Measurements from ENCODE around the gene PDE10A.
"Not testable (repeated sequence)": the region's sequence is repeated elsewhere in the genome, so short reads cannot be mapped to it uniquely, and the experiment has no call there.

Gene PDE10A

GRCh38 chr6:165616116-165616515 is 46.9 kb downstream of the PDE10A start:
- Histone ChIP-seq H3K27me3 (ENCODE audit: control insufficient read depth in 1 of 2, insufficient read depth in 1 of 2, low read length in 2 of 2) (no peaks in the 10 kb centered on the region), H3K9ac (ENCODE audit: low read length) (peak overlapping the region; percentile 95), H3K4me2 (ENCODE audit: low read length, poor library complexity, severe bottlenecking) (peak overlapping the region; percentile 41), H3K23ac (ENCODE audit: low read length in 2 of 2) (no peak overlapping the region), H3K9me3 (ENCODE audit: control insufficient read depth, low read length) (no peaks in the 10 kb centered on the region), H3K18ac (ENCODE audit: low read depth in 1 of 2, low read length in 2 of 2) (no peak overlapping the region), H3K36me3 (ENCODE audit: control insufficient read depth in 1 of 2, insufficient read depth in 2 of 2, low read depth in 1 of 2, low read length in 2 of 2) (no peaks in the 10 kb centered on the region), H3K27ac (ENCODE audit: low read length, poor library complexity, severe bottlenecking) (peak overlapping the region; percentile 89), H3K14ac (ENCODE audit: low read length in 2 of 2) (no peak overlapping the region), H2BK5ac (ENCODE audit: low read depth, low read length, poor library complexity, severe bottlenecking) (no peak overlapping the region), H2BK15ac (ENCODE audit: low read depth, poor library complexity, severe bottlenecking) (no peak overlapping the region), H2BK120ac (ENCODE audit: low read depth, low read length) (no peak overlapping the region), H2AFZ (ENCODE audit: low read depth, low read length) (no peak overlapping the region), H4K91ac (ENCODE audit: low read length) (no peak overlapping the region), H3K79me1 (replicated peaks; ENCODE audit: low read length, poor library complexity, severe bottlenecking) (peaks cover 20% of the 10 kb centered on the region), H3K4me3 (ENCODE audit: insufficient read depth in 1 of 2, low read depth in 1 of 2, low read length in 2 of 2) (peak overlapping the region in 1 of 2 experiments; percentile 73), H3K4ac (ENCODE audit: low read depth in 1 of 2, low read length in 2 of 2) (no peak overlapping the region), H3K4me1 (ENCODE audit: control insufficient read depth, insufficient read depth, low read depth, low read length) (peaks cover 3% of the 10 kb centered on the region), H2AK5ac (ENCODE audit: low read length, severe bottlenecking) (no peak overlapping the region), H4K8ac (ENCODE audit: low read length) (peak overlapping the region; percentile 58), H2BK12ac (ENCODE audit: low read length in 2 of 2) (no peak overlapping the region)
- peak; percentile 58 for DNase-seq
- WGBS = 50% methylated on average over 7 of the region's 9 CpGs

GRCh38 chr6:165615636-165616035 is 47.4 kb downstream of the PDE10A start:
- no peaks in the 10 kb centered on the region for H3K9me3 ChIP-seq (ENCODE audit: control insufficient read depth, low read length)
- H3K14ac ChIP-seq (ENCODE audit: low read length in 2 of 2) = no peak overlapping the region
- H2BK12ac ChIP-seq (ENCODE audit: low read length in 2 of 2) = no peak overlapping the region
- no peak overlapping the region for H2AK5ac ChIP-seq (ENCODE audit: low read length, severe bottlenecking)
- H3K23ac ChIP-seq (ENCODE audit: low read length in 2 of 2) = no peak overlapping the region
- no peak overlapping the region for H3K4ac ChIP-seq (ENCODE audit: low read depth in 1 of 2, low read length in 2 of 2)
- peak overlapping the region in 1 of 2 experiments; percentile 73 for H3K4me3 ChIP-seq (ENCODE audit: insufficient read depth in 1 of 2, low read depth in 1 of 2, low read length in 2 of 2)
- no peaks in the 10 kb centered on the region for H3K27me3 ChIP-seq (ENCODE audit: control insufficient read depth in 1 of 2, insufficient read depth in 1 of 2, low read length in 2 of 2)
- H2BK5ac ChIP-seq (ENCODE audit: low read depth, low read length, poor library complexity, severe bottlenecking) = no peak overlapping the region
- DNase-seq = peak; percentile 72
- no peak overlapping the region for H4K91ac ChIP-seq (ENCODE audit: low read length)
- H4K8ac ChIP-seq (ENCODE audit: low read length) = no peak overlapping the region
- H2BK120ac ChIP-seq (ENCODE audit: low read depth, low read length) = no peak overlapping the region
- H3K4me2 ChIP-seq (ENCODE audit: low read length, poor library complexity, severe bottlenecking) = peak overlapping the region; percentile 41
- 60% methylated on average over 5 of the region's 5 CpGs for WGBS
- H3K27ac ChIP-seq (ENCODE audit: low read length, poor library complexity, severe bottlenecking) = peak overlapping the region; percentile 89
- peaks cover 23% of the 10 kb centered on the region for H3K79me1 ChIP-seq (replicated peaks; ENCODE audit: low read length, poor library complexity, severe bottlenecking)
- no peaks in the 10 kb centered on the region for H3K36me3 ChIP-seq (ENCODE audit: control insufficient read depth in 1 of 2, insufficient read depth in 2 of 2, low read depth in 1 of 2, low read length in 2 of 2)
- peaks cover 3% of the 10 kb centered on the region for H3K4me1 ChIP-seq (ENCODE audit: control insufficient read depth, insufficient read depth, low read depth, low read length)
- H3K9ac ChIP-seq (ENCODE audit: low read length) = peak overlapping the region; percentile 95
- H2AFZ ChIP-seq (ENCODE audit: low read depth, low read length) = no peak overlapping the region
- H2BK15ac ChIP-seq (ENCODE audit: low read depth, poor library complexity, severe bottlenecking) = no peak overlapping the region
- H3K18ac ChIP-seq (ENCODE audit: low read depth in 1 of 2, low read length in 2 of 2) = no peak overlapping the region

DNA sequence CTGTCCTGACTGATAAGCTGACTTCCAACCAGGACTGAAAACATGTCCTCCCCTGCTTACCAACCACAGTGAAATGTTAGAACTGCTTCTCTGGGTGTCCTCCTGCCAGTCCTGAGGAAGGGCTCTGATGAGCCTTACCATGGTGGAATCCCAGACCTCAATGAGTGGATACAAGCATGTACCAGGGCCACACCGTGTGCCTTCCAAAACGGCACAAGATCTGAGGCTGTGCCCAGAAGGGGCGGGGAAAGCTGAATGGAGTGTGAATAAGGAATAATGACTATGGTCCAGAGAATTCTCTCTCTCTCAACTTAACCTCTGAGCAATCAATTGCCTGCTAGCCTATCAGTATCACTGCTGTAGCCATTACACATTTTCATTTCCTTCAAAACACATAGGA is 51.7 kb downstream of the PDE10A start:
- 100% methylated on average over 1 of the region's 3 CpGs for WGBS
- no peak overlapping the region for H2BK120ac ChIP-seq (ENCODE audit: low read depth, low read length)
- H3K9me3 ChIP-seq (ENCODE audit: control insufficient read depth, low read length) = no peaks in the 10 kb centered on the region
- no peak overlapping the region for H3K9ac ChIP-seq (ENCODE audit: low read length)
- H3K27me3 ChIP-seq (ENCODE audit: control insufficient read depth in 1 of 2, insufficient read depth in 1 of 2, low read length in 2 of 2) = no peaks in the 10 kb centered on the region
- H2BK15ac ChIP-seq (ENCODE audit: low read depth, poor library complexity, severe bottlenecking) = no peak overlapping the region
- no peak overlapping the region for H2AK5ac ChIP-seq (ENCODE audit: low read length, severe bottlenecking)
- no peak overlapping the region for H3K4me2 ChIP-seq (ENCODE audit: low read length, poor library complexity, severe bottlenecking)
- H2BK12ac ChIP-seq (ENCODE audit: low read length in 2 of 2) = no peak overlapping the region
- H3K14ac ChIP-seq (ENCODE audit: low read length in 2 of 2) = no peak overlapping the region
- H3K4ac ChIP-seq (ENCODE audit: low read depth in 1 of 2, low read length in 2 of 2) = no peak overlapping the region
- H2AFZ ChIP-seq (ENCODE audit: low read depth, low read length) = no peak overlapping the region
- no peaks in the 10 kb centered on the region for H3K36me3 ChIP-seq (ENCODE audit: control insufficient read depth in 1 of 2, insufficient read depth in 2 of 2, low read depth in 1 of 2, low read length in 2 of 2)
- no peak overlapping the region for H3K4me3 ChIP-seq (ENCODE audit: insufficient read depth in 1 of 2, low read depth in 1 of 2, low read length in 2 of 2)
- no peak for DNase-seq
- peak overlapping the region in 1 of 2 experiments; percentile 40 for H3K23ac ChIP-seq (ENCODE audit: low read length in 2 of 2)
- no peak overlapping the region for H3K18ac ChIP-seq (ENCODE audit: low read depth in 1 of 2, low read length in 2 of 2)
- H4K8ac ChIP-seq (ENCODE audit: low read length) = no peak overlapping the region
- peaks cover 13% of the 10 kb centered on the region for H3K79me1 ChIP-seq (replicated peaks; ENCODE audit: low read length, poor library complexity, severe bottlenecking)
- peaks cover 2% of the 10 kb centered on the region for H3K4me1 ChIP-seq (ENCODE audit: control insufficient read depth, insufficient read depth, low read depth, low read length)
- no peak overlapping the region for H2BK5ac ChIP-seq (ENCODE audit: low read depth, low read length, poor library complexity, severe bottlenecking)
- H3K27ac ChIP-seq (ENCODE audit: low read length, poor library complexity, severe bottlenecking) = no peak overlapping the region
- no peak overlapping the region for H4K91ac ChIP-seq (ENCODE audit: low read length)

- H2BK5ac ChIP-seq (ENCODE audit: low read depth, low read length, poor library complexity, severe bottlenecking); H2BK120ac ChIP-seq (ENCODE audit: low read depth, low read length); H4K8ac ChIP-seq (ENCODE audit: low read length); H3K4me3 ChIP-seq (ENCODE audit: insufficient read depth in 1 of 2, low read depth in 1 of 2, low read length in 2 of 2); H4K91ac ChIP-seq (ENCODE audit: low read length); H3K18ac ChIP-seq (ENCODE audit: low read depth in 1 of 2, low read length in 2 of 2); H3K4me1 ChIP-seq (ENCODE audit: control insufficient read depth, insufficient read depth, low read depth, low read length); DNase-seq; H2AK5ac ChIP-seq (ENCODE audit: low read length, severe bottlenecking); H3K23ac ChIP-seq (ENCODE audit: low read length in 2 of 2); H3K9ac ChIP-seq (ENCODE audit: low read length); H3K27me3 ChIP-seq (ENCODE audit: control insufficient read depth in 1 of 2, insufficient read depth in 1 of 2, low read length in 2 of 2); H3K36me3 ChIP-seq (ENCODE audit: control insufficient read depth in 1 of 2, insufficient read depth in 2 of 2, low read depth in 1 of 2, low read length in 2 of 2); H3K4me2 ChIP-seq (ENCODE audit: low read length, poor library complexity, severe bottlenecking); H3K4ac ChIP-seq (ENCODE audit: low read depth in 1 of 2, low read length in 2 of 2); H2BK15ac ChIP-seq (ENCODE audit: low read depth, poor library complexity, severe bottlenecking); H3K27ac ChIP-seq (ENCODE audit: low read length, poor library complexity, severe bottlenecking); H3K14ac ChIP-seq (ENCODE audit: low read length in 2 of 2); H3K9me3 ChIP-seq (ENCODE audit: control insufficient read depth, low read length); H2BK12ac ChIP-seq (ENCODE audit: low read length in 2 of 2); H2AFZ ChIP-seq (ENCODE audit: low read depth, low read length): not testable (repeated sequence)
- no CpG with 5 or more reads among the region's 1 CpG for WGBS
- H3K79me1 ChIP-seq (replicated peaks; ENCODE audit: low read length, poor library complexity, severe bottlenecking) = peaks cover 11% of the 10 kb centered on the region
These were observed 54.5 kb downstream of the PDE10A start for GRCh38 chr6:165608577-165608976.
